GM12801 (cell line): ENCODE data around the gene DLGAP1.

ENCODE experiments used
- CTCF ChIP-seq: IDR thresholded peaks from one replicate; pipeline ENCODE4 v1.5.1; 2011; ENCODE audit warnings: control low read depth; ENCODE audit not compliant: insufficient read length; ENCODE audit errors: extremely low read depth

Gene DLGAP1

GRCh38 chr18:4260107-4260506 is 195.0 kb downstream of the DLGAP1 start:
- no peak for TF ChIP-seq CTCF

DNA sequence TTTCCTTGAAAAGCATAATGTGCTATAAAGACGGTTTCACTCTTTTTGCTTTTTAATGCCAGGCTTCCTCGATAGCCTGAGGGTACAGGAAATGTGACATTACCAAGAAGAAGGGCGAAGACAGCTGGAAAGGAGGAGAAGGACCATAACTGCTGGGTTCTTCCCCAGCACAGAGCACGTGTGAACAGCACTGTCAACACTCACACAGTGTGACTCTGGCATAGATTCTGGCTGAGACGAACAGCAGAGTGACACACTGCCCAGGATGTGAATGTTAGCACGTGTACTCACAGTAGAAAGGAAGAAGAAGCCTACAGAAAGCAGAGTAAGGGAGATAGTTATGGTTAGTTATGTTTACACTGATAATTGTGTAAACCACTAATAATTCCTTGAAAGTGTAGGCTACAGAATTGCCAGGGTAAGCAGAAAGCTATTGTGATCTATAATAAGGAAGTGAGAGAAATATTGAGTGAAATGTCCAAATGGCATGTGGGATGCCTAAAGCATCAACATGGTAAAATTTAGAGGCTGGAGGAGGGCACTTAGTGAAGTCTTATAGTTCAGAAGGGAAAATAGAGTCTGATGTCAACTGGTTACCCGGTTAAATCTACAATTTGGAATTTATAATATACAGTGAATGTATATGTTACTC is 198.2 kb downstream of the DLGAP1 start:
- TF ChIP-seq CTCF: no peak

GRCh38 chr18:4254840-4255239 is 200.3 kb downstream of the DLGAP1 start:
- TF ChIP-seq CTCF: no peak

- no peak for TF ChIP-seq CTCF
Measured at GRCh38 chr18:4252829-4253228, 202.3 kb downstream of the DLGAP1 start.

- no peak for TF ChIP-seq CTCF
Measured at GRCh38 chr18:4251873-4252272, 203.2 kb downstream of the DLGAP1 start.

DNA sequence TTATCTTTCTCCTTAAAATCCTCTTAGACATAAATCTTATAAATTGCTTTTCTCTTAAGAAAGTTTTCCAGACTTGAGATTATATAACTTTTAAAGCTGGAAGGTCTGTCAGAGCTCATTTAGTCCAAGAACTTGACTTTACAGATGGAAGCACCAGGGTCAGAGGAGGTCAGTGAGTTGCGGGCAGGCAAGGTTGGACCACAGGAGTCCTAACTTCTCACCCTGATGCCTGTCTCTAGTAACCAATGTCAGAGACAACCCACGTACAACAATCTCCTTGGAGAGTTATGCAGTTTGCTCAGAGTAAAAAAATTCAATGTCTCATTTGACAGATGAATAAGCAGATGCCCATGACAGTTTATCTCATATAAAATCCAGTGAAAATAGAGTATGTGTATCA is 203.9 kb downstream of the DLGAP1 start:
- no peak for TF ChIP-seq CTCF

GRCh38 chr18:4250141-4250540 is 205.0 kb downstream of the DLGAP1 start:
- TF ChIP-seq CTCF: no peak

DNA sequence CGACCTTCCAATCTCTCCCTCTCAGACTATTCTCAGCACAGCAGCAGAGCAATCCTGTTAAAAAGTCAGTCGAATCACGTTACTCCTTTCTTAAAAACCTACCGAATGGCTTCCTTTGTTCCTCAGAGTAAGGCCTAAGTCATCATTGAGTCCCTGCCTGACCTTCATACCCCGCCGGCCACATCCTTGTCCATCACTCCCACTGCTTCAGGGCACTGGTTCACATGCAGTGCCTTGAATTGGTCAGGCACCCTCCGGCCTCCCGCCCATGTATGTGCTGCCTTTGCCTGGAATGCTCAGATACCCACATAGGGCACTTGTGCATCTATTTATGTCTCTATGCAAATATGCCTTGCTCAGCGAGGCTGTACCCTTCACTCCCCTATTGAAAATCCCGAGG is 206.4 kb downstream of the DLGAP1 start:
- no peak for TF ChIP-seq CTCF
